Neuron (in vitro differentiated cells): ENCODE data around the gene CLIC3.

Experiments used
- H2AFZ ChIP-seq: one replicate; pipeline ENCODE4 v1.6.1; 2013; ENCODE audit warnings: low read depth, mild to moderate bottlenecking, inconsistent platforms, low read length, moderate library complexity
- H3K27me3 ChIP-seq: one replicate; pipeline ENCODE4 v1.6.1; 2013; ENCODE audit warnings: low read length; ENCODE audit not compliant: insufficient read depth
- H3K36me3 ChIP-seq: one replicate; pipeline ENCODE4 v1.6.1; 2013; ENCODE audit warnings: low read length; ENCODE audit not compliant: insufficient read depth
- H3K4me1 ChIP-seq: one replicate; pipeline ENCODE4 v1.6.1; 2013; ENCODE audit warnings: low read length; ENCODE audit not compliant: insufficient read depth
- H3K4me3 ChIP-seq: 2 replicates; pipeline ENCODE4 v1.5.1; 2013; ENCODE audit warnings: mild to moderate bottlenecking, low read length, moderate library complexity
- H3K9me3 ChIP-seq: one replicate; pipeline ENCODE4 v1.6.1; 2013; ENCODE audit warnings: low read length

CLIC3 gene

DNA sequence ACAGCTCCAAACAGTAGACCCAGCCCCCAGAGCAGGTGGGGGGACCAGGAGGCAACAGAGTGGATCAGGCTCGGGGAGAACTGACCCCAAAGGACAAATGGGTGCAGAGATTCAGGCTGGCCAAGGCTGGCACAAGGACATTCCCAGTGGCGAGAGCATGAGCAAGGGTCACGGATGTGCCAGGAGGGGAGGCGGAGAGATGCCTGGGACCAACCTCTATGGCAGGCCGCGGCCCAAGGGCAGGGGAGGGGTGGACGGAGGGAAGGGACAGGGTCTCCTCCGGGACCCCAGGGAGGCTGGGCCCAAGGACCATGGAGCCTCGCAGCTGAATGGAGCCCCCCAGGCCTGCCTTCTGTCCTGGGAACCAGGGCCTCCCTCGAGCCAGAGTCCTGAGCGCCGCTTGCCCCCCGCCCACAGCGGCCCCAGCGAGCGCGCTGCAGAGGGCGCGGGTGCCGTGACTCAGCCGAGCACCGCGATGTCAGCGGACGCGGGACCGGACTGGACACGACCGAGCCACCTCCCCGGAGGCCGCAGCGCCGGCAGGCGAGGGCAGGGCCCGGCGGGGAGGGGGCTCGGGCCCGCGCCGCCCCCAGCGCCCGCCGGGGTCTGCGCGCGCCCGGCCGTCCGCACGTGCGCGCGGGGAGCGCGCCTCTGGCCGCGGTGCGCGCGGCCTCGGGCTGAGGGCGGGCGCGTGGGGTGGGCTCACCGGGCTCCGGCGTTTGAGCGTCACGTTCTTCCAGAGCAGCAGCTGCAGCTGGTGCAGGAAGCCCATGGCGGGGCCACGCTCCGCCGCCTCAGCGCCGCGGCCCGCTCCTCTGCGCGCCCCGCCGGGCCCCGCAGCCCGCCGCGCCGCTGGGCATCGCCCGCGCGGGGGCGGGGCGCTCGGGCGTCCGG lies 31.2 kb upstream of the CLIC3 start, which contains the start of gene ABCA2:
Gene ABCA2 (minus strand): TSS at position 869 of the 894 bp plus-strand sequence. CDS start 97 bp downstream, at position 772.
- Histone ChIP-seq H3K36me3 (no peaks in the 10 kb centered on the region), H3K27me3 (no peaks in the 10 kb centered on the region), H2AFZ (peak within 1 kb of the TSS; percentile 89), H3K9me3 (no peaks in the 10 kb centered on the region), H3K4me1 (peaks cover 33% of the 10 kb centered on the region), H3K4me3 (peak within 1 kb of the TSS; percentile 58)

DNA sequence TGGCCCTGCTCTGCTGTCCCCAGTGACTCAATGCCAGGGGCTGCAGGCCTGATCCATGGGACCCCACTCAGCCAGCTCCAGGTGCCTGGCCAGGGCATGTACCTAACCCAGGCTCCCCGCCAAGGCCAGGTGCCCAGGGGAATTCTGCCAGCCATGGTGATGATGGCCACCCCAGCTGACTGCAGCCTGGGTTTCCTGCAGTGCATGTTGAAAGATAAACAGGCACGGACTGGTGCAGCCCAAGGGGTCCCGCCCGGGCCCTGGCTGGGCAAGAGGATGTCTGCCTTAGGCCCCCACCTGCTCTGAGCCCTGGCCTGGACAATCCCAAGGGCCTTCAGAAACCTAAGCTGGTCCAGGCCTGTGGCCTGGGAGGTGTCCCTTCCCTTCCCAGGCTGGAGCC lies 30.5 kb upstream of the CLIC3 start:
- H3K27me3 ChIP-seq = no peaks in the 10 kb centered on the region
- H3K4me3 ChIP-seq = peak overlapping the region; percentile 58
- H3K36me3 ChIP-seq = no peaks in the 10 kb centered on the region
- H3K9me3 ChIP-seq = no peaks in the 10 kb centered on the region
- no peak overlapping the region for H2AFZ ChIP-seq
- peaks cover 33% of the 10 kb centered on the region for H3K4me1 ChIP-seq

DNA sequence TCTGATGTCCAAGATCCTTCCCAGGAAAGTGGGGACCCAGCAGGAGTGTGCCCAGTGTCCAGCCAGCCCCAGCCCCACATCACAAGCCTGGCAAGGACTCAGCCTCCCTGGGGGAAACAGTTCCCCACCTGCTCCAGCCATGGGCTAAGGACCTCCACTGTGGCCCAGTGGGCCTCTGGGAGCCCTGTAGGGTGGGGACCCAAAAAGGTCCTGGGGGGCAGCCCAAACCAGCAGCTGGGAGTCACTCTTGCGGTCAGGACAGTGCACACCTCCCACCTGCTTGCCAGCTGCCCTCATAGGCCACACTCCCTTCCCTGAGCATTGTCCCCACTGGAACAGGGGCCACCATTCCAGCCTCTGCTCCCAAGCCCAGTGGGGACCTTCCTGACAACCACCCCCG lies 30.0 kb upstream of the CLIC3 start:
- Histone ChIP-seq H3K27me3 (no peaks in the 10 kb centered on the region), H3K36me3 (no peaks in the 10 kb centered on the region), H3K9me3 (no peaks in the 10 kb centered on the region)

DNA sequence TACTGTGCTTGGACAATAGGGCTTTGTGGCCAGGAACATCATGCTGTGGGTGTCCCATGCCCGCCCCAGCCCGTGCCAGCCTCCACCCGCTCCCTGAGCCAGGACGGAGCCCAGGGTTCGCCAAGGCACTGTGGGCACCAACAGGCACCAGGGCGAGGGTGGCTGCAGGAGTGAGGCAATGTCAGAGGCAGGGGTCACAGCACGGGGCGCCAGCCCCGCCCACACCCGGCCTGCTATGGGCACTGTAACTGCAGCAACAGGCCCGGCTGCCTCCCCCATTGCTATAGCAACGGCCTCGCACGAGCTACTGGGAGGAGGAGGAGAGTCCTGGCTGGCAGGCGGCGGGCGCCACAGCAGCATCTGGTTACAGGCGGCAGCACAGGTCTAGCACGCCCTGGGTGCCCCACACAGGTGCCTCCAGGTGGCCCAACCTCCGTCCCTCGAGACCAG lies 29.2 kb upstream of the CLIC3 start:
- Histone ChIP-seq H3K9me3 (no peaks in the 10 kb centered on the region), H3K36me3 (no peaks in the 10 kb centered on the region), H3K4me3 (no peak overlapping the region), H2AFZ (no peak overlapping the region), H3K4me1 (peaks cover 33% of the 10 kb centered on the region), H3K27me3 (no peaks in the 10 kb centered on the region)

More for the DNA sequence above, 30.0 kb upstream of the CLIC3 start:
- no peak overlapping the region for H2AFZ ChIP-seq
- no peak overlapping the region for H3K4me3 ChIP-seq
- peaks cover 33% of the 10 kb centered on the region for H3K4me1 ChIP-seq

DNA sequence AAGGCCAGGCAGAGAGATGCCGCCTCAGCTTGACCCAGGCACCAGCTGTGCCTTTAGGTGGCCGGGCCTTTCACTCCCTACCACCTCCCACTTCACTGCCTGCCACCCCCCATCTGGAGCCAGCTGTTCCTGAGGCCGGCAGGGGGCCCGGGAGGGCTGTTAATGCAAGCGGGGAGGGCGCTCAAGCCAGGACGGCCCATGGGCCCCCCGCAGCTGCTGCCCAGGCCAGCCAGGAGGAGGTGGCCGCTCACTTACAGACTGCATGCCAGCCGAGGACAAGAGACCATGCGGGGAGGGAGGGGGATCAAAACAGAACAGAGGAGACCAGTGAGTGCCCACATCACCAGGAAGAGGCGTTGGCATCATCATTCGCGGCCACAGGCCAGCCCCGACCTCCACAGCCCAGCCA lies 27.2 kb upstream of the CLIC3 start:
- no peaks in the 10 kb centered on the region for H3K36me3 ChIP-seq
- H2AFZ ChIP-seq = no peak overlapping the region

DNA sequence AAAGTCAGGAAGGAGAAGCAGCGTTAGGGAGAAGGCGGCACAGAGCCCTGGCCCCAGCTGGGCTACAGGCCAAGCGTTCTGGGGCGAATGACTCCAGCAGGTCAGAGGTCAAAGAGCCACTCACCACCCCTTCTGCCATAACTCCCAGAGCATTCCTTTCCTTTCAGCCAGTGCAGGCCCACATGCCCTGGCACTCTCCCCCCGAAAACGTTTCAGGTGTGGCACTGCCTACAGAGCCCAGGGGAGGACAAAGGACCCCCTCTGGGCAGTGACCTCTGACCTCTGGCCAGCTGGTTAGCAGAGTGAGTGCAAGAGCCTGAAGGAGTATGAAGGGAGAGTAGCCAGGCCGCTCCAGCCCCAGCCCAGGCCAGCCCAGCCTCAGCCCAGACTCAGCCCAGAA lies 26.8 kb upstream of the CLIC3 start:
- Histone ChIP-seq H3K4me1 (peaks cover 30% of the 10 kb centered on the region), H3K36me3 (no peaks in the 10 kb centered on the region), H3K27me3 (no peaks in the 10 kb centered on the region), H2AFZ (no peak overlapping the region), H3K9me3 (no peaks in the 10 kb centered on the region), H3K4me3 (no peak overlapping the region)

More for the DNA sequence above, 27.2 kb upstream of the CLIC3 start:
- no peak overlapping the region for H3K4me3 ChIP-seq
- peaks cover 32% of the 10 kb centered on the region for H3K4me1 ChIP-seq
- H3K9me3 ChIP-seq = no peaks in the 10 kb centered on the region
- H3K27me3 ChIP-seq = no peaks in the 10 kb centered on the region

DNA sequence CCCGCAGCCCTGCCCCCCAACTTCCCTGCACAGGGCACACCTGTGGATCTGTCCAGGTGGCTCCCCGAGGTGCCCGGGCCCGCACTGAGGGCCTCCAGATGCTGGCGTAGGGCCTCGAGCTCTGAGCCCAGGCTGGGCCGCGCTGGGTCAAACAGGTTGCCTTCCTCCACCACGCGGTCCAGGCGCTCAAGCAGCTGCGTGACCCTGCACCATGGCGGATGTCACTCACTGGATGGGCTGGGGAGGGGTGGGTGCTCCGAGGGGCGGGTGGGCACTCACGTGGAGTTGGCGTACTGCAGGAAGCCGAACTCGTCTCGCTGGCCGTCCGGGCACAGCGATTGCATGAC lies 26.3 kb upstream of the CLIC3 start:
- Histone ChIP-seq H3K36me3 (no peaks in the 10 kb centered on the region), H3K27me3 (no peaks in the 10 kb centered on the region), H3K9me3 (no peaks in the 10 kb centered on the region), H2AFZ (no peak overlapping the region), H3K4me3 (no peak overlapping the region), H3K4me1 (peaks cover 30% of the 10 kb centered on the region)

DNA sequence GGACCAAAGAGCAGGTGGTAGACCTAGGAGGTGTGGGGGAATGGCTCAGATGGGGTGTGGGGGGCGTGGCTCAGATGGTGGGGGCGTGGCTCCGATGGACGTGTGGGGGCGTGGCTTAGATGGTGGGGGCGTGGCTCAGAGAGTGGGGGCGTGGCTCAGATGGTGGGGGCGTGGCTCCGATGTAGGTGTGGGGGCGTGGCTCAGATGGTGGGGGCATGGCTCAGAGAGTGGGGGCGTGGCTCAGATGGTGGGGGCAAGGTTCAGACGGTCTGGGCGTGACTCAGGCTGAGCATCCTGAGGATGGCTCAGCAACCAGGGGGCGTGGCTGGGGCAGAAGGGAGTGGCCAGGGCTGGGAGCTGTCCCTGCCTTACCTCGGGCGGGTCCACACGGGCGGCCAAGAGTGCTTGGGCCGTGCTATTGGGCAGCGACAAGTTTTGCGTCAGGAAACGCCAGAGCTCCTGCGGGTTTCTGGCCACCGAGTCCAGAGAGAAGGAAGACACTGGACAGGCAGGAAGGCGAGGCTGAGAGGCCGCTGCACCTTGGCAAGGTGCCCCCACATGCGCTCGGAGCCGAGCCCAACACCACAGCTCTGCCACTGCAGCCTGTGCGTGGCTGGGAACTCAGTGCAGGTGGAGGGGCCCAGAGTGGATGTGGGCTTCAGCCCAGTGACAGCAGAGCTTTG lies 25.8 kb upstream of the CLIC3 start:
- H3K36me3 ChIP-seq = peaks cover under 1% of the 10 kb centered on the region
- H3K9me3 ChIP-seq = peaks cover 2% of the 10 kb centered on the region

DNA sequence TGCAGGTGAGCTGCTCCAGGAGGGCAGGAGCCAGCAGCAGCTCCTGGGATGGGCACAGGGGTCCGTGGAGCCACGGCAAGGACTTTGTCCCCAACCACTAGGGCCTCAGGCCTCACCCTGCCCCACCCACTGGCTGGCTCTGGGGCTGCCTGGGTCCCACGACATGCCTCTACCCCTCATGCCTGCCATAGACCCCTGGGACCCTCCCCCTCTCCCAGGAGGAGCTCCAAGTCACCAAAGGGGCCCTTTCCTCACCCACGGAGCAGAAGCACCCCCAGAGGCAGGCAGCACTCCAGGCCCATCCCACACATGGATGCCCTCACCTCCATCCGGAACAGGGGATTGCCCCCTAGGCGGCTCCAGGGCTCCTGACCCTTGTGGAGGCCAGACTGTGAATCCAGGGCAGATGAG lies 25.2 kb upstream of the CLIC3 start:
- Histone ChIP-seq H3K27me3 (no peaks in the 10 kb centered on the region), H3K36me3 (peaks cover 6% of the 10 kb centered on the region), H2AFZ (no peak overlapping the region), H3K4me1 (peaks cover 20% of the 10 kb centered on the region), H3K9me3 (peaks cover 2% of the 10 kb centered on the region), H3K4me3 (no peak overlapping the region)

More for the DNA sequence above, 25.8 kb upstream of the CLIC3 start:
- Histone ChIP-seq H3K4me3 (no peak overlapping the region), H3K4me1 (peaks cover 25% of the 10 kb centered on the region), H2AFZ (no peak overlapping the region), H3K27me3 (no peaks in the 10 kb centered on the region)

DNA sequence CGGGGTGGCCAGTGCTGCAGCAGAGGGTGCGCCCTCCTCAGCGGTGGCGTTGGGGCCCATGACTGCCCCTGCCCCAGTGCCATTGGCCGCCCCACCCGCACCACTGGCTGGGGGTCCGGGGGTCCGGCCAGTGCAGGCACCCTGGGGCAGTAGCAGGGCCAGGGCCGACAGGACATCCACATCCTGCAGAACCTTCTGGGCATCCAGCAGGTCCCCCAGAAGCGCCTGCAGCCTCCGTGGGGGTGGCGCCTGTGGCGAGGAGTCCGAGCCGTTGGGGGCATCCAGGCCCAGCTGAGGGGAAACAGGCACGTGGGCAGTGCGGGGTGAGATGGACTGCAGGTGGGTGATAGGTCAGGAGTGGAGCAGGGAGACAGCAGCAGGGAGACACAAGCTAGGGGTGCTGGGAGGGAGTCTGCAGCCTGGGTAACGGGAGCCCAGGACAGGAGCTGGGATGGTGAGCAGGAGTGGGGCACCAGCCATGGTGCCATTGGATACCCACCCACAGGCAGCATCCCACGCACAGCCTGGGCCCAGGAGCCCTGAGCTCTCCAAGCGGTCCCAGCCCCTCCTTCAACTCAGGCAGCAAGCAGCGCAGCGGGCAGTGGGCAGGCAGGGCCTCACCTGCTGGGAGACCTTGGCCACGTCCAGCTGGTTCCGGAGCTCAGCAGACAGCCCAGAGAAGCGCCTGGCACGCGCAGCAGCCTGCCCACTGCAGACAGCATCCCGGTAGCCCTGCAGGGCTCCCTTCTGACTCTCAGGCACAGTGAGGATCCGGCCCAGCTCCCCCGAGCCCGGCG lies 24.6 kb upstream of the CLIC3 start:
- no peak overlapping the region for H3K4me3 ChIP-seq
- H3K36me3 ChIP-seq = peaks cover 9% of the 10 kb centered on the region
- no peaks in the 10 kb centered on the region for H3K27me3 ChIP-seq
- no peak overlapping the region for H2AFZ ChIP-seq
- H3K9me3 ChIP-seq = peaks cover 2% of the 10 kb centered on the region
- H3K4me1 ChIP-seq = peaks cover 14% of the 10 kb centered on the region

DNA sequence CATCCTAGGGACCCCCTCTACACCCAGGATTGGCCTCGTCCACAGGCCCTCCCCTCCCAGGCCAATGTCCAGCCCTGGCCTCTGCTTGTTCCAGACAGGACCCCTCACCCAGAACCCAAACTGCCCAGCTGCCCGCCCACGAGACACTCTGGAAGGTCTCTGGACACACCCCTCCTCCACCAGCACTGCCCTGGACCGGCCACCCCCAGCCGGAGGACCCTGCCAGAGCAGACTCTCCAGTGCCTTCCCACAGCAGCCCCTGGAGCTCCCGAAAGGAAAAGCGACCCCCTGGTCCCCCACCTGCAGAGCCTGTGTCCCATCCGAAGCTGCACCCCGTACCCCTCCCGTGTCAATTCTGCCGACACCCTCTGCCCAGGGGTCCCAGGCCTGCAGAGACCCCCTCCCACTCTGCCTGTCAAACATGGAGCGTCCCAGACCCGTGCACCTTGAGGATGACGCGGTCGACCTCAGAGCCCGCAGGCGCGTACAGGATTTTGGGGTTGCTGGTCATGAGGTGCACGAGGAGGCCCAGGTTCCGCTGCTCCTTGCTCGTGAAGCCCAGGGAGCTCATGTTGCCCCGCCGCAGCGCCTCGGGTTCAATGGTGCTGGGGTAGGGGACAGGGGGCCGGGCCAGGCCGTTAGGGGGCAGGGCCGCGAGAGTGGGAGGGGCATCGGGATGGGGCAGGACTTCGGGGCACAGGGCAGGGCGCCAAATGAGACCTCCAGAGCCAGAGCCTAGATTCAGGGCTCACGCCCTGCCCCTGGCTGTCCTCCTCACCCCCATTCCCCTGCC lies 23.7 kb upstream of the CLIC3 start:
- Histone ChIP-seq H2AFZ (no peak overlapping the region), H3K36me3 (peaks cover 16% of the 10 kb centered on the region), H3K4me3 (no peak overlapping the region), H3K27me3 (no peaks in the 10 kb centered on the region), H3K9me3 (peaks cover 2% of the 10 kb centered on the region), H3K4me1 (peaks cover 5% of the 10 kb centered on the region)

DNA sequence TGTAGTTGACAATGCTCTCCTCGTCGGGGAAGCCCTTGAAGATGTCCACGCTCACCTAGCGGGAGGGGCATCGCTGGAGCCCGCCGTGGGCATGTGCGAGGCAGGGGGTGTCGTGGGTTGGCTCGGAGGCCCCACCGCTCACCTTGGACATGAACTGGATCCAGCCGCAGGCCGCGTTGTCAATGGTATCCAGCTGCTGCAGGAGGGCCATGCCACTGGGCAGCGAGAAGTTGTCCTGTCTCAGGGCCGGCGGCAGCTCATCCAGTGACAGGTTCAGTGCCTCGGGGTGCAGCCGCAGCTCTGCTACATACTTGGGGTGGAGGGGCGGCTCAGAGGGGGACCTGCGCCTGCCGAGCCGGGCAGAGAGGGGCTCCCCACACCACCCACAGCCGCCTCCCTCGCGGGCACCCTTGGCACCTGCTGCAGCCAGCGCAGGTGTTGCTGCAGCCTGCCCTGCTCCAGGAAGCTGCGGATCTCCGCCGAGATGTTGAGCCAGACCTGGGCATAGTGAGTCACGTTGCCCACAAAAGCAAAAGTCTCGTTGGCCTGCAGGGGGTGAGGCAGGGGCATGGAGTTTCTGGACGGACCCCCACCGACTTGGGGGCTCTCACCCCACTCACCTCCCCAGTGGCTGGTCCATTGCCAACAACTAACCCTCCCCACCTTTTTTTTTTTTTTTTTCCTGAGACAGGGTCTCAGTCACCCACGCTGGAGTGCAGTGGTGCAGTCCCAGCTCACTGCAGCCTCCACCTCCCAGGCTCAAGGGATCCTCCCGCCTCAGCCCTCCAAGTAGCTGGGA lies 22.6 kb upstream of the CLIC3 start:
- no peak overlapping the region for H2AFZ ChIP-seq
- H3K4me1 ChIP-seq = peaks cover 3% of the 10 kb centered on the region
- H3K9me3 ChIP-seq = peaks cover 2% of the 10 kb centered on the region
- H3K27me3 ChIP-seq = no peaks in the 10 kb centered on the region
- peaks cover 25% of the 10 kb centered on the region for H3K36me3 ChIP-seq
- no peak overlapping the region for H3K4me3 ChIP-seq
